ENCODE results near the gene DNAJB11. TPM values are rescaled to one million over a fixed set of nuclear protein-coding genes. Genes with fewer than 3 reads are reported as not detected.

Gene DNAJB11
- total RNA-seq, 1 donor from 2014 or later = 84.3 TPM

- H3K4me3 ChIP-seq (ENCODE audit: insufficient read depth, low read depth, low read length) = no peak overlapping the region
- no peaks in the 10 kb centered on the region for H3K27me3 ChIP-seq (ENCODE audit: insufficient read depth, low read length)
- DNase-seq (ENCODE audit: low read depth) = no peak
- Mint-ChIP-seq H3K9me3 (ENCODE audit: unreplicated experiment) (no peaks in the 10 kb centered on the region), H3K4me3 (ENCODE audit: unreplicated experiment) (no peak overlapping the region), H3K27me3 (ENCODE audit: low read depth, unreplicated experiment) (peaks cover 11% of the 10 kb centered on the region), H3K36me3 (ENCODE audit: low read depth, unreplicated experiment) (no peaks in the 10 kb centered on the region), H3K27ac (ENCODE audit: unreplicated experiment) (no peak overlapping the region), H3K4me1 (ENCODE audit: low read depth, unreplicated experiment) (peaks cover 13% of the 10 kb centered on the region)
- H3K36me3 ChIP-seq (ENCODE audit: insufficient read depth, low read length) = no peaks in the 10 kb centered on the region
- no peak overlapping the region for H3K4me2 ChIP-seq (ENCODE audit: low read length)
- TF ChIP-seq CTCF (IDR thresholded peaks at IDR 0.05; ENCODE audit: insufficient read depth, low read depth, low read length) (no peak), EZH2 (IDR thresholded peaks at IDR 0.05; ENCODE audit: insufficient read depth, low read length) (no peak)
- no peak overlapping the region for H2AFZ ChIP-seq (ENCODE audit: low read depth, low read length)
- no peaks in the 10 kb centered on the region for H3K79me2 ChIP-seq (ENCODE audit: insufficient read depth, low read length)
- H3K9me3 ChIP-seq (ENCODE audit: insufficient read depth, low read depth, low read length) = no peaks in the 10 kb centered on the region
- peaks cover 6% of the 10 kb centered on the region for H3K4me1 ChIP-seq (ENCODE audit: insufficient read depth, low read length)
- H4K20me1 ChIP-seq (ENCODE audit: insufficient read depth, low read length) = no peaks in the 10 kb centered on the region
- H3K9ac ChIP-seq (ENCODE audit: low read length) = no peak overlapping the region
- H3K27ac ChIP-seq (ENCODE audit: low read depth, low read length) = no peak overlapping the region
- no peak for FAIRE-seq
These were observed 24.1 kb downstream of the DNAJB11 start for GRCh38 chr3:186594591-186595113.

GRCh38 chr3:186596568-186597287 is 26.2 kb downstream of the DNAJB11 start:
- Mint-ChIP-seq H3K4me3 (ENCODE audit: unreplicated experiment) (no peak overlapping the region), H3K9me3 (ENCODE audit: unreplicated experiment) (no peaks in the 10 kb centered on the region), H3K27ac (ENCODE audit: unreplicated experiment) (no peak overlapping the region), H3K36me3 (ENCODE audit: low read depth, unreplicated experiment) (no peaks in the 10 kb centered on the region), H3K27me3 (ENCODE audit: low read depth, unreplicated experiment) (peaks cover 4% of the 10 kb centered on the region), H3K4me1 (ENCODE audit: low read depth, unreplicated experiment) (peaks cover 13% of the 10 kb centered on the region)
- H3K4me2 ChIP-seq (ENCODE audit: low read length) = peak overlapping the region; percentile 48
- H3K27ac ChIP-seq (ENCODE audit: low read depth, low read length) = no peak overlapping the region
- H3K27me3 ChIP-seq (ENCODE audit: insufficient read depth, low read length) = no peaks in the 10 kb centered on the region
- no peaks in the 10 kb centered on the region for H3K9me3 ChIP-seq (ENCODE audit: insufficient read depth, low read depth, low read length)
- H3K36me3 ChIP-seq (ENCODE audit: insufficient read depth, low read length) = no peaks in the 10 kb centered on the region
- H4K20me1 ChIP-seq (ENCODE audit: insufficient read depth, low read length) = no peaks in the 10 kb centered on the region
- H3K4me1 ChIP-seq (ENCODE audit: insufficient read depth, low read length) = peaks cover 6% of the 10 kb centered on the region
- H3K4me3 ChIP-seq (ENCODE audit: insufficient read depth, low read depth, low read length) = no peak overlapping the region
- no peak for FAIRE-seq
- H3K79me2 ChIP-seq (ENCODE audit: insufficient read depth, low read length) = no peaks in the 10 kb centered on the region
- TF ChIP-seq CTCF (IDR thresholded peaks at IDR 0.05; ENCODE audit: insufficient read depth, low read depth, low read length) = no peak
- TF ChIP-seq EZH2 (IDR thresholded peaks at IDR 0.05; ENCODE audit: insufficient read depth, low read length) = no peak
- peak; percentile 41 for DNase-seq (ENCODE audit: low read depth)
- no peak overlapping the region for H3K9ac ChIP-seq (ENCODE audit: low read length)
- no peak overlapping the region for H2AFZ ChIP-seq (ENCODE audit: low read depth, low read length)

Measured in astrocyte (in vitro differentiated cells and primary cell).